ENCODE results near the gene SLC17A9. TPM values are rescaled to one million over a fixed set of nuclear protein-coding genes. Genes with fewer than 3 reads are reported as not detected.

The SLC17A9 gene
- total and polyA plus RNA-seq, 2 experiments from 2014 or later = 1.8 to 3.2 TPM

- DNase-seq (ENCODE audit: low read depth in 1 of 2, low spot score in 1 of 2) = no peak
- Histone ChIP-seq H3K27me3 (peaks cover 97% of the 10 kb centered on the region), H3K27ac (no peak overlapping the region), H3K4me3 (no peak overlapping the region), H3K4me1 (ENCODE audit: low read depth) (peaks cover 3% of the 10 kb centered on the region), H3K36me3 (no peaks in the 10 kb centered on the region), H3K9me3 (ENCODE audit: low read depth) (no peaks in the 10 kb centered on the region)
- TF ChIP-seq CTCF (IDR thresholded peaks at IDR 0.05; ENCODE audit: low read depth, low read length) = no peak
These were observed 48.4 kb downstream of the SLC17A9 start for GRCh38 chr20:63000958-63001357.

- H3K36me3 ChIP-seq = no peaks in the 10 kb centered on the region
- no peak for DNase-seq (ENCODE audit: low read depth in 1 of 2, low spot score in 1 of 2)
These were observed 50.0 kb downstream of the SLC17A9 start for GRCh38 chr20:63002511-63002910.

GRCh38 chr20:63003546-63003945, 51.0 kb downstream of the SLC17A9 start:
- TF ChIP-seq CTCF (IDR thresholded peaks at IDR 0.05; ENCODE audit: low read depth, low read length) = no peak
- Histone ChIP-seq H3K27me3 (peaks cover 100% of the 10 kb centered on the region), H3K9me3 (ENCODE audit: low read depth) (no peaks in the 10 kb centered on the region), H3K4me3 (no peak overlapping the region), H3K36me3 (no peaks in the 10 kb centered on the region), H3K27ac (no peak overlapping the region), H3K4me1 (ENCODE audit: low read depth) (peaks cover 3% of the 10 kb centered on the region)
- no peak for DNase-seq (ENCODE audit: low read depth in 1 of 2, low spot score in 1 of 2)

More at GRCh38 chr20:63002511-63002910, 50.0 kb downstream of the SLC17A9 start:
- peaks cover 97% of the 10 kb centered on the region for H3K27me3 ChIP-seq
- peaks cover 3% of the 10 kb centered on the region for H3K4me1 ChIP-seq (ENCODE audit: low read depth)
- TF ChIP-seq CTCF (IDR thresholded peaks at IDR 0.05; ENCODE audit: low read depth, low read length) = no peak
- no peak overlapping the region for H3K27ac ChIP-seq
- H3K9me3 ChIP-seq (ENCODE audit: low read depth) = no peaks in the 10 kb centered on the region
- no peak overlapping the region for H3K4me3 ChIP-seq

GRCh38 chr20:63004607-63005364, 52.3 kb downstream of the SLC17A9 start:
- Histone ChIP-seq H3K27ac (no peak overlapping the region), H3K9me3 (ENCODE audit: low read depth) (no peaks in the 10 kb centered on the region), H3K4me3 (no peak overlapping the region), H3K36me3 (no peaks in the 10 kb centered on the region), H3K4me1 (ENCODE audit: low read depth) (peaks cover 3% of the 10 kb centered on the region), H3K27me3 (peaks cover 100% of the 10 kb centered on the region)
- no peak for DNase-seq (ENCODE audit: low read depth in 1 of 2, low spot score in 1 of 2)
- TF ChIP-seq CTCF (IDR thresholded peaks at IDR 0.05; ENCODE audit: low read depth, low read length) = no peak

- no peak overlapping the region for H3K27ac ChIP-seq
- peaks cover 3% of the 10 kb centered on the region for H3K4me1 ChIP-seq (ENCODE audit: low read depth)
- H3K4me3 ChIP-seq = no peak overlapping the region
- no peak for DNase-seq (ENCODE audit: low read depth in 1 of 2, low spot score in 1 of 2)
- TF ChIP-seq CTCF (IDR thresholded peaks at IDR 0.05; ENCODE audit: low read depth, low read length) = no peak
- H3K27me3 ChIP-seq = peaks cover 100% of the 10 kb centered on the region
- H3K36me3 ChIP-seq = no peaks in the 10 kb centered on the region
- no peaks in the 10 kb centered on the region for H3K9me3 ChIP-seq (ENCODE audit: low read depth)
These were observed 52.9 kb downstream of the SLC17A9 start for GRCh38 chr20:63005365-63005861.
